Mesothelial cell of epicardium (in vitro differentiated cells): ENCODE measurements around the gene TAF13. TPM values are rescaled to one million over a fixed set of nuclear protein-coding genes. Genes with fewer than 3 reads are reported as not detected.

Source experiments
- DNase-seq, 2 experiments: peaks; one replicate each; pipeline ENCODE4 v3.0.0; 2021; ENCODE audit warnings: low spot score in 2 of 2; ENCODE audit not compliant: unreplicated experiment in 2 of 2
- H3K27ac Mint-ChIP-seq: 2 replicates; pipeline ENCODE4 v1.8.0; 2021; ENCODE audit warnings: mixed read lengths
- H3K27me3 Mint-ChIP-seq: 2 replicates; pipeline ENCODE4 v1.8.0; 2021; ENCODE audit warnings: low read depth, mixed read lengths
- H3K36me3 Mint-ChIP-seq: 2 replicates; pipeline ENCODE4 v1.8.0; 2021; ENCODE audit warnings: mixed read lengths
- H3K4me1 Mint-ChIP-seq: 2 replicates; pipeline ENCODE4 v1.8.0; 2021; ENCODE audit warnings: mixed read lengths
- H3K4me3 Mint-ChIP-seq: 2 replicates; pipeline ENCODE4 v1.8.0; 2021; ENCODE audit warnings: mild to moderate bottlenecking, moderate library complexity, mixed read lengths
- H3K9me3 Mint-ChIP-seq: 2 replicates; pipeline ENCODE4 v1.8.0; 2021; ENCODE audit warnings: mixed read lengths
- CTCF ChIP-seq: fragments of 200-600 bp; sonication (generic); IDR thresholded peaks from one replicate; pipeline ENCODE4 v1.5.0; 2021; ENCODE audit warnings: antibody characterized with exemption; ENCODE audit not compliant: unreplicated experiment
- total RNA-seq: library from RNA; stranded (reverse); gene quantifications from 3 replicates; pipeline ENCODE4 v1.2.1, GENCODE V29; 2021

The TAF13 gene
- total RNA-seq, 1 donor from 2014 or later, result 27.0 TPM

- no peak overlapping the region for H3K4me3 Mint-ChIP-seq
- no peak for TF ChIP-seq CTCF
- H3K36me3 Mint-ChIP-seq, result no peaks in the 10 kb centered on the region
- H3K27me3 Mint-ChIP-seq, result peaks cover 86% of the 10 kb centered on the region
- no peak for DNase-seq
- H3K4me1 Mint-ChIP-seq, result peaks cover 13% of the 10 kb centered on the region
- H3K9me3 Mint-ChIP-seq, result no peaks in the 10 kb centered on the region
- H3K27ac Mint-ChIP-seq, result no peak overlapping the region
These were observed 35.7 kb upstream of the TAF13 start for GRCh38 chr1:109111386-109112055.

GRCh38 chr1:109109906-109110305 lies 34.1 kb upstream of the TAF13 start:
- Mint-ChIP-seq H3K36me3 (no peaks in the 10 kb centered on the region), H3K27ac (no peak overlapping the region), H3K9me3 (no peaks in the 10 kb centered on the region), H3K4me3 (no peak overlapping the region), H3K4me1 (peaks cover 13% of the 10 kb centered on the region), H3K27me3 (peaks cover 70% of the 10 kb centered on the region)
- no peak for DNase-seq
- TF ChIP-seq CTCF, result no peak

GRCh38 chr1:109107785-109108184 lies 32.0 kb upstream of the TAF13 start:
- Mint-ChIP-seq H3K4me1 (peaks cover 2% of the 10 kb centered on the region), H3K9me3 (no peaks in the 10 kb centered on the region), H3K36me3 (no peaks in the 10 kb centered on the region), H3K27ac (no peak overlapping the region), H3K4me3 (no peak overlapping the region), H3K27me3 (peaks cover 49% of the 10 kb centered on the region)
- DNase-seq, result no peak
- no peak for TF ChIP-seq CTCF

GRCh38 chr1:109105881-109106280 lies 30.1 kb upstream of the TAF13 start:
- Mint-ChIP-seq H3K36me3 (peaks cover 3% of the 10 kb centered on the region), H3K4me3 (no peak overlapping the region), H3K4me1 (peaks cover 3% of the 10 kb centered on the region), H3K27ac (no peak overlapping the region), H3K9me3 (no peaks in the 10 kb centered on the region), H3K27me3 (peaks cover 30% of the 10 kb centered on the region)
- DNase-seq, result no peak
- TF ChIP-seq CTCF, result no peak

GRCh38 chr1:109104364-109105151 lies 28.8 kb upstream of the TAF13 start:
- H3K36me3 Mint-ChIP-seq, result peaks cover 3% of the 10 kb centered on the region

More at GRCh38 chr1:109104364-109105151, 28.8 kb upstream of the TAF13 start:
- Mint-ChIP-seq H3K9me3 (no peaks in the 10 kb centered on the region), H3K27me3 (peaks cover 17% of the 10 kb centered on the region), H3K27ac (peak overlapping the region; percentile 61), H3K4me3 (no peak overlapping the region), H3K4me1 (peaks cover 3% of the 10 kb centered on the region)
- no peak for DNase-seq
- no peak for TF ChIP-seq CTCF
